GM23338 (cell line): ENCODE data around the gene TXNDC16. TPM values are rescaled to one million over a fixed set of nuclear protein-coding genes. Genes with fewer than 3 reads are reported as not detected.

Source experiments
- ATAC-seq: fragments of 200-7000 bp; cut with Tn5 transposase; 3 replicates; pipeline ENCODE4 v1.9.1; 2020
- DNase-seq: peaks from one replicate; pipeline ENCODE4 v3.0.0-alpha.2; 2015; ENCODE audit warnings: low spot score
- H2AFZ ChIP-seq: fragments of 200-600 bp; sonication (generic); 2 replicates; pipeline ENCODE4 v1.8.0; 2016; ENCODE audit warnings: antibody characterized with exemption, mild to moderate bottlenecking, moderate library complexity
- H3F3A ChIP-seq: fragments of 200-600 bp; sonication (generic); replicated peaks from 2 replicates; pipeline ENCODE4 v1.8.0; 2017; ENCODE audit warnings: antibody characterized with exemption, mixed run types, low read depth
- H3K27ac ChIP-seq: fragments of 200-600 bp; sonication (generic); 2 replicates; pipeline ENCODE4 v1.6.1; 2016; ENCODE audit warnings: low read depth
- H3K27me3 ChIP-seq: fragments of 200-600 bp; sonication (generic); 2 replicates; pipeline ENCODE4 v1.8.0; 2016; ENCODE audit warnings: mild to moderate bottlenecking, mixed run types, moderate library complexity; ENCODE audit not compliant: insufficient read depth
- H3K36me3 ChIP-seq: fragments of 200-600 bp; sonication (generic); 2 replicates; pipeline ENCODE4 v1.8.0; 2016; ENCODE audit warnings: mild to moderate bottlenecking; ENCODE audit not compliant: insufficient read depth
- H3K4me1 ChIP-seq: fragments of 200-600 bp; sonication (generic); 2 replicates; pipeline ENCODE4 v1.8.0; 2016; ENCODE audit warnings: mild to moderate bottlenecking, moderate library complexity; ENCODE audit not compliant: insufficient read depth
- H3K4me2 ChIP-seq: fragments of 200-600 bp; sonication (generic); 2 replicates; pipeline ENCODE4 v1.7.1; 2017; ENCODE audit warnings: mixed run types
- H3K4me3 ChIP-seq: fragments of 200-600 bp; sonication (generic); 2 replicates; pipeline ENCODE4 v1.6.1; 2016; ENCODE audit warnings: mixed run types
- H3K79me2 ChIP-seq: fragments of 200-600 bp; sonication (generic); replicated peaks from 2 replicates; pipeline ENCODE4 v1.8.0; 2017; ENCODE audit warnings: mild to moderate bottlenecking; ENCODE audit not compliant: insufficient read depth
- H3K9me2 ChIP-seq: fragments of 200-600 bp; sonication (generic); 2 replicates; pipeline ENCODE4 v1.8.0; 2017; ENCODE audit not compliant: insufficient read depth
- H4K20me1 ChIP-seq: fragments of 200-600 bp; sonication (generic); replicated peaks from 2 replicates; pipeline ENCODE4 v1.8.0; 2017; ENCODE audit warnings: mild to moderate bottlenecking; ENCODE audit not compliant: insufficient read depth
- H3K27ac Mint-ChIP-seq: 2 replicates; pipeline ENCODE4 v1.8.0; 2020; ENCODE audit warnings: inconsistent platforms, mild to moderate bottlenecking, moderate library complexity, mixed read lengths
- H3K27me3 Mint-ChIP-seq: 3 replicates; pipeline ENCODE4 v1.8.0; 2022; ENCODE audit warnings: low read depth, mild to moderate bottlenecking, moderate library complexity, mixed read lengths, inconsistent platforms; ENCODE audit not compliant: insufficient read depth, poor library complexity
- H3K36me3 Mint-ChIP-seq: 3 replicates; pipeline ENCODE4 v1.8.0; 2021; ENCODE audit warnings: low read depth, mild to moderate bottlenecking, inconsistent platforms, moderate library complexity, mixed read lengths
- H3K4me1 Mint-ChIP-seq: 3 replicates; pipeline ENCODE4 v1.8.0; 2020; ENCODE audit warnings: mild to moderate bottlenecking, inconsistent platforms, mixed read lengths
- H3K4me3 Mint-ChIP-seq: 3 replicates; pipeline ENCODE4 v1.8.0; 2021; ENCODE audit warnings: moderate library complexity, mild to moderate bottlenecking, inconsistent platforms, mixed read lengths
- H3K9me3 Mint-ChIP-seq: 3 replicates; pipeline ENCODE4 v1.8.0; 2020; ENCODE audit warnings: moderate library complexity, mild to moderate bottlenecking, inconsistent platforms, mixed read lengths
- CREB1 ChIP-seq: fragments of 250-450 bp; sonication (Bioruptor Pico); IDR thresholded peaks from 2 replicates; pipeline ENCODE4 v1.5.0; 2020; ENCODE audit warnings: low read depth, mild to moderate bottlenecking, moderate library complexity
- EZH2 ChIP-seq: fragments of 200-600 bp; sonication (generic); IDR thresholded peaks from one replicate; pipeline ENCODE4 v1.8.0; 2017; ENCODE audit warnings: antibody characterized with exemption, mild to moderate bottlenecking, low read depth; ENCODE audit not compliant: unreplicated experiment
- EZH2phosphoT487 ChIP-seq: fragments of 200-600 bp; sonication (generic); IDR thresholded peaks from one replicate; pipeline ENCODE4 v1.8.1; 2018; ENCODE audit warnings: antibody characterized with exemption; ENCODE audit not compliant: unreplicated experiment
- JUNB ChIP-seq: IDR thresholded peaks from one replicate; pipeline ENCODE4 v1.6.1; 2016; ENCODE audit warnings: antibody characterized with exemption; ENCODE audit not compliant: unreplicated experiment
- NANOG ChIP-seq: IDR thresholded peaks from 2 replicates; pipeline ENCODE4 v1.6.1; 2016; ENCODE audit warnings: antibody characterized with exemption, borderline replicate concordance
- POLR2AphosphoS5 ChIP-seq: IDR thresholded peaks from 2 replicates; pipeline ENCODE4 v1.6.1; 2016; ENCODE audit warnings: antibody characterized with exemption, low read depth
- REST ChIP-seq: IDR thresholded peaks from one replicate; pipeline ENCODE4 v1.6.1; 2018; ENCODE audit warnings: antibody characterized with exemption; ENCODE audit not compliant: unreplicated experiment
- STAT1 ChIP-seq: IDR thresholded peaks from one replicate; pipeline ENCODE4 v1.6.1; 2016; ENCODE audit warnings: antibody characterized with exemption; ENCODE audit not compliant: unreplicated experiment
- ZNF114 ChIP-seq: fragments of 250-450 bp; sonication (Bioruptor Pico); IDR thresholded peaks from 2 replicates; pipeline ENCODE4 v1.5.0; 2020; ENCODE audit warnings: mild to moderate bottlenecking, moderate library complexity
- ZNF331 ChIP-seq: fragments of 250-450 bp; sonication (Bioruptor Pico); IDR thresholded peaks from 2 replicates; pipeline ENCODE4 v1.5.0; 2020; ENCODE audit warnings: low read depth, mild to moderate bottlenecking, moderate library complexity
- polyA plus RNA-seq: library from polyadenylated mRNA; unstranded; fragments of >200 nt; fragmentation: Nextera tagmentation; extraction: Ambion mirVana; gene quantifications from 2 replicates; pipeline ENCODE4 v1.2.1, GENCODE V29; 2016
- total RNA-seq: library from RNA; depleted of rRNA; stranded (reverse); fragments of >200 nt; shearing (Covaris generic); gene quantifications from 2 replicates; pipeline ENCODE4 v1.2.3, GENCODE V29; 2014
- TF ChIP-seq, protein P1 (sequence below), 2 experiments: fragments of 200-600 bp in 1 of 2; sonication (generic) in 1 of 2; conservative IDR thresholded peaks; 2 replicates each; pipeline versions ENCODE4 v1.5.1 to v1.6.1; 2016 to 2017; ENCODE audit warnings: antibody characterized with exemption in 2 of 2, low read depth in 2 of 2, mild to moderate bottlenecking in 2 of 2, moderate library complexity in 1 of 2
- TF ChIP-seq, protein P2 (sequence below): fragments of 250-450 bp; sonication (Bioruptor Pico); IDR thresholded peaks from 2 replicates; pipeline ENCODE4 v1.5.0; 2020; ENCODE audit warnings: mild to moderate bottlenecking, moderate library complexity
- TF ChIP-seq, protein P3 (sequence below): IDR thresholded peaks from 2 replicates; pipeline ENCODE4 v1.6.1; 2016; ENCODE audit warnings: antibody characterized with exemption

TXNDC16 gene
- total and polyA plus RNA-seq, 2 experiments from 2014 or later, result 13.6 to 14.0 TPM

GRCh38 chr14:52522033-52522432 lies 30.3 kb downstream of the TXNDC16 start:
- H3K79me2 ChIP-seq, result no peaks in the 10 kb centered on the region
- H3F3A ChIP-seq, result no peaks in the 10 kb centered on the region
- H3K36me3 ChIP-seq, result no peaks in the 10 kb centered on the region
- TF ChIP-seq, protein P1, sequence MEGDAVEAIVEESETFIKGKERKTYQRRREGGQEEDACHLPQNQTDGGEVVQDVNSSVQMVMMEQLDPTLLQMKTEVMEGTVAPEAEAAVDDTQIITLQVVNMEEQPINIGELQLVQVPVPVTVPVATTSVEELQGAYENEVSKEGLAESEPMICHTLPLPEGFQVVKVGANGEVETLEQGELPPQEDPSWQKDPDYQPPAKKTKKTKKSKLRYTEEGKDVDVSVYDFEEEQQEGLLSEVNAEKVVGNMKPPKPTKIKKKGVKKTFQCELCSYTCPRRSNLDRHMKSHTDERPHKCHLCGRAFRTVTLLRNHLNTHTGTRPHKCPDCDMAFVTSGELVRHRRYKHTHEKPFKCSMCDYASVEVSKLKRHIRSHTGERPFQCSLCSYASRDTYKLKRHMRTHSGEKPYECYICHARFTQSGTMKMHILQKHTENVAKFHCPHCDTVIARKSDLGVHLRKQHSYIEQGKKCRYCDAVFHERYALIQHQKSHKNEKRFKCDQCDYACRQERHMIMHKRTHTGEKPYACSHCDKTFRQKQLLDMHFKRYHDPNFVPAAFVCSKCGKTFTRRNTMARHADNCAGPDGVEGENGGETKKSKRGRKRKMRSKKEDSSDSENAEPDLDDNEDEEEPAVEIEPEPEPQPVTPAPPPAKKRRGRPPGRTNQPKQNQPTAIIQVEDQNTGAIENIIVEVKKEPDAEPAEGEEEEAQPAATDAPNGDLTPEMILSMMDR (conservative IDR thresholded peaks at IDR 0.05; ENCODE audit: low read depth in 2 of 2), result no peak
- TF ChIP-seq REST (no peak), EZH2phosphoT487 (no peak), EZH2 (no peak), NANOG (no peak), ZNF331 (CRISPR knock-in tag) (no peak), STAT1 (no peak), ZNF114 (CRISPR knock-in tag) (no peak), CREB1 (CRISPR knock-in tag) (no peak), POLR2AphosphoS5 (no peak), JUNB (no peak)
- TF ChIP-seq, protein P2, sequence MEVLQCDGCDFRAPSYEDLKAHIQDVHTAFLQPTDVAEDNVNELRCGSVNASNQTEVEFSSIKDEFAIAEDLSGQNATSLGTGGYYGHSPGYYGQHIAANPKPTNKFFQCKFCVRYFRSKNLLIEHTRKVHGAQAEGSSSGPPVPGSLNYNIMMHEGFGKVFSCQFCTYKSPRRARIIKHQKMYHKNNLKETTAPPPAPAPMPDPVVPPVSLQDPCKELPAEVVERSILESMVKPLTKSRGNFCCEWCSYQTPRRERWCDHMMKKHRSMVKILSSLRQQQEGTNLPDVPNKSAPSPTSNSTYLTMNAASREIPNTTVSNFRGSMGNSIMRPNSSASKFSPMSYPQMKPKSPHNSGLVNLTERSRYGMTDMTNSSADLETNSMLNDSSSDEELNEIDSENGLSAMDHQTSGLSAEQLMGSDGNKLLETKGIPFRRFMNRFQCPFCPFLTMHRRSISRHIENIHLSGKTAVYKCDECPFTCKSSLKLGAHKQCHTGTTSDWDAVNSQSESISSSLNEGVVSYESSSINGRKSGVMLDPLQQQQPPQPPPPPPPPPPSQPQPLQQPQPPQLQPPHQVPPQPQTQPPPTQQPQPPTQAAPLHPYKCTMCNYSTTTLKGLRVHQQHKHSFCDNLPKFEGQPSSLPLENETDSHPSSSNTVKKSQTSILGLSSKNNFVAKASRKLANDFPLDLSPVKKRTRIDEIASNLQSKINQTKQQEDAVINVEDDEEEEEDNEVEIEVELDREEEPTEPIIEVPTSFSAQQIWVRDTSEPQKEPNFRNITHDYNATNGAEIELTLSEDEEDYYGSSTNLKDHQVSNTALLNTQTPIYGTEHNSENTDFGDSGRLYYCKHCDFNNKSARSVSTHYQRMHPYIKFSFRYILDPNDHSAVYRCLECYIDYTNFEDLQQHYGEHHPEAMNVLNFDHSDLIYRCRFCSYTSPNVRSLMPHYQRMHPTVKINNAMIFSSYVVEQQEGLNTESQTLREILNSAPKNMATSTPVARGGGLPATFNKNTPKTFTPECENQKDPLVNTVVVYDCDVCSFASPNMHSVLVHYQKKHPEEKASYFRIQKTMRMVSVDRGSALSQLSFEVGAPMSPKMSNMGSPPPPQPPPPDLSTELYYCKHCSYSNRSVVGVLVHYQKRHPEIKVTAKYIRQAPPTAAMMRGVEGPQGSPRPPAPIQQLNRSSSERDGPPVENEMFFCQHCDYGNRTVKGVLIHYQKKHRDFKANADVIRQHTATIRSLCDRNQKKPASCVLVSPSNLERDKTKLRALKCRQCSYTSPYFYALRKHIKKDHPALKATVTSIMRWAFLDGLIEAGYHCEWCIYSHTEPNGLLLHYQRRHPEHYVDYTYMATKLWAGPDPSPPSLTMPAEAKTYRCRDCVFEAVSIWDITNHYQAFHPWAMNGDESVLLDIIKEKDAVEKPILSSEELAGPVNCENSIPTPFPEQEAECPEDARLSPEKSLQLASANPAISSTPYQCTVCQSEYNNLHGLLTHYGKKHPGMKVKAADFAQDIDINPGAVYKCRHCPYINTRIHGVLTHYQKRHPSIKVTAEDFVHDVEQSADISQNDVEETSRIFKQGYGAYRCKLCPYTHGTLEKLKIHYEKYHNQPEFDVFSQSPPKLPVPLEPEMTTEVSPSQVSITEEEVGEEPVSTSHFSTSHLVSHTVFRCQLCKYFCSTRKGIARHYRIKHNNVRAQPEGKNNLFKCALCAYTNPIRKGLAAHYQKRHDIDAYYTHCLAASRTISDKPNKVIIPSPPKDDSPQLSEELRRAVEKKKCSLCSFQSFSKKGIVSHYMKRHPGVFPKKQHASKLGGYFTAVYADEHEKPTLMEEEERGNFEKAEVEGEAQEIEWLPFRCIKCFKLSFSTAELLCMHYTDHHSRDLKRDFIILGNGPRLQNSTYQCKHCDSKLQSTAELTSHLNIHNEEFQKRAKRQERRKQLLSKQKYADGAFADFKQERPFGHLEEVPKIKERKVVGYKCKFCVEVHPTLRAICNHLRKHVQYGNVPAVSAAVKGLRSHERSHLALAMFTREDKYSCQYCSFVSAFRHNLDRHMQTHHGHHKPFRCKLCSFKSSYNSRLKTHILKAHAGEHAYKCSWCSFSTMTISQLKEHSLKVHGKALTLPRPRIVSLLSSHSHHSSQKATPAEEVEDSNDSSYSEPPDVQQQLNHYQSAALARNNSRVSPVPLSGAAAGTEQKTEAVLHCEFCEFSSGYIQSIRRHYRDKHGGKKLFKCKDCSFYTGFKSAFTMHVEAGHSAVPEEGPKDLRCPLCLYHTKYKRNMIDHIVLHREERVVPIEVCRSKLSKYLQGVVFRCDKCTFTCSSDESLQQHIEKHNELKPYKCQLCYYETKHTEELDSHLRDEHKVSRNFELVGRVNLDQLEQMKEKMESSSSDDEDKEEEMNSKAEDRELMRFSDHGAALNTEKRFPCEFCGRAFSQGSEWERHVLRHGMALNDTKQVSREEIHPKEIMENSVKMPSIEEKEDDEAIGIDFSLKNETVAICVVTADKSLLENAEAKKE (CRISPR knock-in tag), result no peak
- TF ChIP-seq, protein P3, sequence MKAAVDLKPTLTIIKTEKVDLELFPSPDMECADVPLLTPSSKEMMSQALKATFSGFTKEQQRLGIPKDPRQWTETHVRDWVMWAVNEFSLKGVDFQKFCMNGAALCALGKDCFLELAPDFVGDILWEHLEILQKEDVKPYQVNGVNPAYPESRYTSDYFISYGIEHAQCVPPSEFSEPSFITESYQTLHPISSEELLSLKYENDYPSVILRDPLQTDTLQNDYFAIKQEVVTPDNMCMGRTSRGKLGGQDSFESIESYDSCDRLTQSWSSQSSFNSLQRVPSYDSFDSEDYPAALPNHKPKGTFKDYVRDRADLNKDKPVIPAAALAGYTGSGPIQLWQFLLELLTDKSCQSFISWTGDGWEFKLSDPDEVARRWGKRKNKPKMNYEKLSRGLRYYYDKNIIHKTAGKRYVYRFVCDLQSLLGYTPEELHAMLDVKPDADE, result no peak
- DNase-seq, result no peak
- Mint-ChIP-seq H3K9me3 (no peaks in the 10 kb centered on the region), H3K27me3 (no peaks in the 10 kb centered on the region), H3K36me3 (no peaks in the 10 kb centered on the region), H3K4me3 (no peak overlapping the region), H3K27ac (no peak overlapping the region), H3K4me1 (no peaks in the 10 kb centered on the region)
- H3K27ac ChIP-seq, result no peak overlapping the region
- H3K27me3 ChIP-seq, result no peaks in the 10 kb centered on the region
- H4K20me1 ChIP-seq, result no peaks in the 10 kb centered on the region; the same call in 1 of the 2 replicates
- no peaks in the 10 kb centered on the region for H3K9me2 ChIP-seq
- ATAC-seq, result no peak
- no peaks in the 10 kb centered on the region for H3K4me1 ChIP-seq
- H3K4me3 ChIP-seq, result no peak overlapping the region
- H3K4me2 ChIP-seq, result no peak overlapping the region
- no peak overlapping the region for H2AFZ ChIP-seq
